VCaP (cell line): ENCODE data around the gene PPP6C.
"Not testable (repeated sequence)": the region's sequence is repeated elsewhere in the genome, so short reads cannot be mapped to it uniquely, and the experiment has no call there.

ENCODE experiments used
- H3K27ac ChIP-seq: fragments of 450-650 bp; 2 replicates; pipeline ENCODE4 v1.5.1; 2017
- TF ChIP-seq, protein P1 (sequence below): fragments of 450-650 bp; conservative IDR thresholded peaks from 2 replicates; pipeline ENCODE4 v1.5.1; 2017; ENCODE audit warnings: mild to moderate bottlenecking, moderate library complexity

The PPP6C gene

DNA sequence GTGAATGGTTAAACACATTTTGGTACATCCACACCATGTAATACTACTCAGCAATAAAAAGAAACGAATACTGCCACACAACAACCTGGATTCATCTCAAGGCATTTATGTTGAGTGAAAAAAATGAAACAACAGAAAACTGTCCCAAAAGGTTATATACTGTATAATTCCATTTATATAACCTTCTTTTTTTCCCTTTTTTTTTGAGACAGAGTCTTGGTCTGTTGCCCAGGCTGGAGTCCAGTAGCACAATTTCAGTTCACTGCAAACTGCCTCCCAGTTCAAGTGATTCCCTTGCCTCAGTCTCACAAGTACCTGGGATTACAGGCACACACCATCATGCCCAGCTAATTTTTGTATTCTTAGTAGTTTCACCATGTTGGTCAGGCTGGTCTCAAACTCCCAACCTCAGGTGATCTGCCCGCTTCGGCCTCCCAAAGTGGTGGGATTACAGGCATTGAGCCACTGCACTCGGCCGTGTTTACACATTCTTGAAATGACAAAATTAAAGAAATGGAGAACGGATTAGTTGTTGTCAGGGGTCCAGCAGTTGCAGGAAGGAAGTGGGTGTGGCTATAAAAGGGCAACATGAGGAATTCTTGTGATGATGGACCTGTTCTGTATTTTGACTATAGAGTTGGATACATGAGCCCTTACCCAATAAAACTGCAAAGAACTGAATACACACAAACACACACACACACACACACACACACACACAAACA, 17.4 kb downstream of the PPP6C start:
- TF ChIP-seq, protein P1, sequence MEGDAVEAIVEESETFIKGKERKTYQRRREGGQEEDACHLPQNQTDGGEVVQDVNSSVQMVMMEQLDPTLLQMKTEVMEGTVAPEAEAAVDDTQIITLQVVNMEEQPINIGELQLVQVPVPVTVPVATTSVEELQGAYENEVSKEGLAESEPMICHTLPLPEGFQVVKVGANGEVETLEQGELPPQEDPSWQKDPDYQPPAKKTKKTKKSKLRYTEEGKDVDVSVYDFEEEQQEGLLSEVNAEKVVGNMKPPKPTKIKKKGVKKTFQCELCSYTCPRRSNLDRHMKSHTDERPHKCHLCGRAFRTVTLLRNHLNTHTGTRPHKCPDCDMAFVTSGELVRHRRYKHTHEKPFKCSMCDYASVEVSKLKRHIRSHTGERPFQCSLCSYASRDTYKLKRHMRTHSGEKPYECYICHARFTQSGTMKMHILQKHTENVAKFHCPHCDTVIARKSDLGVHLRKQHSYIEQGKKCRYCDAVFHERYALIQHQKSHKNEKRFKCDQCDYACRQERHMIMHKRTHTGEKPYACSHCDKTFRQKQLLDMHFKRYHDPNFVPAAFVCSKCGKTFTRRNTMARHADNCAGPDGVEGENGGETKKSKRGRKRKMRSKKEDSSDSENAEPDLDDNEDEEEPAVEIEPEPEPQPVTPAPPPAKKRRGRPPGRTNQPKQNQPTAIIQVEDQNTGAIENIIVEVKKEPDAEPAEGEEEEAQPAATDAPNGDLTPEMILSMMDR: no peak
- H3K27ac ChIP-seq: no peak overlapping the region

DNA sequence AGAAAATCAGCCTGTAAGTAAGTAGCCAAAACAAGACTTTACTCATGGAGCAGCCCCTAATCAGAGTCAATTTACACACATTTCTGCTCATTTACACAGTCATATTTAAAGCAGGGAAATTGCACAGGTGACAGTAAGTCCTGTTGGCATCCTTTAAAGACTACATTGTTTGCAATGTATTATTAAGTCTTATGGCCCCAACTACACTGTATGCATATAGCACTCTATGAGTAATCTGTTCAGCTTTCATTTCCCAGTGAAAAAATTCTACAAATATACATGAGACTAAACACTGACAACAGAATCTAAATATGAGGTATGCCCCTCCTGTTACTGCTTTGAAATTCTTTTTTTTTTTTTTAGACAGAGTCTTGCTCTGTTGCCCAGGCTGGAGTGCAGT, 19.7 kb downstream of the PPP6C start:
- no peak overlapping the region for H3K27ac ChIP-seq
- TF ChIP-seq, protein P1: no peak

DNA sequence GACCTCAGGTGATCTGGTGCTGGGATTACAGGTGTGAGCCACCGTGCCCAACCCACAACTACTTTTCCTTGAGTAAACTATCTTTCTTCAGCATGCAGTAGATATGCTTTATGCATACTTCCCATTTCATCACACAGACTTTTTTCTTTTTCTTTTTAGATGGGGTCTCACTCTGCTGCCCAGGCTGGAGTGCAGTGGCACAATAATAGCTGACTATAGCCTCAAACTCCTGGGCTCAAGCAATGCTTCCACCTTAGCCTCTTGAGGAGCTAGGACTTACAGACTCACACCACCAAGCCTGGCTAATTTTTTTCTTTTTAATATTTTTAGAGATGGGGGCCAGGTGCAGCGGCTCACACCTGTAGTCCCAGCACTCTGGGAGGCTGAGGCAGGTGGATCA, 22.8 kb downstream of the PPP6C start:
- H3K27ac ChIP-seq: no peak overlapping the region
- TF ChIP-seq, protein P1: no peak

DNA sequence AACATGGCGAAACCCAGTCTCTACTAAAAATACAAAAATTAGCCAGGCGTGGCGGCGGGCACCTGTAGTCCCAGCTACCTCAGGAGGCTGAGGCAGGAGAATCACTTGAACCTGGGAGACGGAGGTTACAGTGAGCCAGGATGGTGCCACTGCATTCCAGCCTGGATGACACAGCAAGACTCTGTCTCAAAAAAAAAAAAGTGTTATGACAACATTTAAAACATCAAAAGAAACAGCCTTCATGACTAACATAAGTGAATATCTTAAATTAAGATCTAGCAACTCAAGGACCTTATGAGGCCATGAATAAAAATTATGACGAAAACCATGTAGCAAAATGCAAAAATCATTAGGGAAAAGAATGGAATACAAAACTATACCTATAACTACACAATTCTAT, 26.7 kb downstream of the PPP6C start:
- H3K27ac ChIP-seq: not testable (repeated sequence)

DNA sequence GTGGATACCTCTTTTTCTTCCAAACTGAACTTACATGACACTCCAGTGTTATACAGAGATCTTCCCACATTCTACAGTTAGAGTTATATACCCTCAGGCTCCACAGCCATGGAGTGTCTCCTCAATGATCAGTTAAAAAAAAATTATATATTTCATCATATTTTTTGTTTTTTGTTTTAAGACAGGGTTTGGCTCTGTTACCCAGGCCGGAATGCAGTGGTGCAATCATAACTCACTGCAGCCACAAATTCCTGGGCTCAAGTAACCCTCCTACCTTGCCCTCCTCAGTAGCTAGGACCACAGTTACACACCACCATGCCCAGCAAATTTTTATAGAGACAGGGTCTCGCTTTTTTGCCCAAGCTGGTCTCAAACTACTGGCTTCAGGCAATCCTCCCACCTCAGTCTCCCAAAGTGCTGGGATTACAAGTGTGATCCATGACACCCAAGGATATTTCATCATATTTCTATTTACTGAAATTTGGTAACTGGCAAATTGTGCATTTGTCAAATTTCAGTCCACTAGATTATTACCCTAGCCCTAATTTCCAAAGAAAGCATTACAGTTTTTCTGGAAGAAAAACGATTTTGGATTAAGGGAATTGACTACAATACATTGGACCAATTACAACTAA, 28.2 kb downstream of the PPP6C start:
- TF ChIP-seq, protein P1: no peak
- H3K27ac ChIP-seq: peak overlapping the region; percentile 30; the same call in 1 of the 2 replicates

DNA sequence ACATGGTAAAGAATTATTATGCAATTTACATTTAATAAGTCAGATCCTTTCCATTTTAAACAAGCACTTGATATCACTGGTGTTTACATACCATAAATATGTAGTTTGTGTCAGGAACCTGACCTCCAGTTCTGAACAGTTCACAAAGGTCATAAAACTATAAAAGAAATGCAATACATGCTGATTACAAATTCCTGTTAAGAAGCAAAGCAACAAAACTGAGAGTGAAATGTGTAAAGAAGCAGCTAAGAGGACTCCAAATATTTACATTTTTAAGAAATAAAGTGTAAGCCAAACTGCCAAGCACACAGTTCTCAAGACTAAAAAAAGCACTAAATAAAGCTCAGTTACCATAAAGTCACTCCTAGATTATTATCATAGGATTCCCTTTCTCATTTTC, 28.9 kb downstream of the PPP6C start:
- H3K27ac ChIP-seq: peak overlapping the region; percentile 30; the same call in 1 of the 2 replicates
- TF ChIP-seq, protein P1: no peak

DNA sequence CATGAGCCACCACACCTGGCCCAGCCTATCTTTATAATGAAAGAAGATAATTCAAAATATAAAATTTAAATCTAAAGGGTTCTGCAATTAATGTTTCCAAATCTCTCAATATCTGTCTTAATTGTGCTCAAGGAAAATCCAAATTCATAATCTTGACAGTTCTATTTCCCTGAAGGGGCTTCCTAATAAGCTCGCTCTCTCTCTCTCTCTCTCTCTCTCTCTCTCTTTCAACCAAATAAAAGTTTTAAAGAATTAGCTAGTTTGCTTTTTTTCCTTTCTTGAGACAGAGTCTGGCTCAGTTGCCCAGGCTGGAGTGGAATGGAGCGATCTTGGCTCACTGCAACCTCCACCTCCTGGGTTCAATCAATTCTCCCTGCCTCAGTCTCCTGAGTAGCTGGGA, 33.1 kb downstream of the PPP6C start:
- no peak overlapping the region for H3K27ac ChIP-seq
- TF ChIP-seq, protein P1: no peak

DNA sequence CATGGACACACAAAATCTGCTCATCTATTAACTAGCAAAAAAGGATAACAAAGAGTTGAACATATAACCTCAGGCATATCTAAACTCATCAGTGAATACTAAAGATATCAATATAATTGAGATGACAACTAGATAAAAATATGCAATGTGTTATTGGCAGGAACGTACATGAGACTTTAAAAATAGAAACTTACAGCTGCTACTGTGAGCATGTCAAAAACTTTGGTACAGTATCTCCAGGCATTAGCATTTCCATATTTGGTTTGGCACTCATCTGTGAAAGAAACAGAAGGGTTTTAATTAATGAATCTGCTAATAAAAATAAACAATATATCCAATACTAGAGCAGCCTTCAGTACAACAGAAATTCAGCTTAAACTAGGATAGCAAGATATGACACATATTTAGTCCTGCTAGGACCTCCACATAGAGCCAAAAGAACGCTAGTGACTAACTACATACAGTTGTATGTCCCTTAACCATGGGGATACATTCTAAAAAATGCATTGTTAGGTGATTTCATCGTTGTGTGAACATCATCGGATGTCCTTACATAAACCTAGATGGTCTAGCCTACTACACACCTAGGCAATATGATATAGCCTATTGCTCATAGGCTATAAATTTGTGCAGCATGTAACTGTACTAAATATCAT, 35.8 kb downstream of the PPP6C start:
- no peak overlapping the region for H3K27ac ChIP-seq
- TF ChIP-seq, protein P1: no peak
